ENCODE measurements around the gene UROC1.

- TF ChIP-seq YY1 (IDR thresholded peaks at IDR 0.05; ENCODE audit: insufficient read depth, insufficient read length) (no peak), SUZ12 (IDR thresholded peaks at IDR 0.05; ENCODE audit: extremely low read depth, insufficient read depth, insufficient read length) (no peak), ZNF274 (IDR thresholded peaks at IDR 0.05; ENCODE audit: low read depth, low read length) (no peak)
Measured at GRCh38 chr3:126525853-126526667, 8.5 kb upstream of the UROC1 start.

All from NT2/D1 (cell line).